ENCODE measurements around the gene MSH2.
"Not testable (repeated sequence)": the region's sequence is repeated elsewhere in the genome, so short reads cannot be mapped to it uniquely, and the experiment has no call there.

MSH2 gene

GRCh38 chr2:47402805-47403608, at the start of gene MSH2:
Gene MSH2, plus strand, starts transcription at chr2:47403156. Its CDS starts 36 bp downstream, at chr2:47403192.
- FAIRE-seq = peak; percentile 38

DNA sequence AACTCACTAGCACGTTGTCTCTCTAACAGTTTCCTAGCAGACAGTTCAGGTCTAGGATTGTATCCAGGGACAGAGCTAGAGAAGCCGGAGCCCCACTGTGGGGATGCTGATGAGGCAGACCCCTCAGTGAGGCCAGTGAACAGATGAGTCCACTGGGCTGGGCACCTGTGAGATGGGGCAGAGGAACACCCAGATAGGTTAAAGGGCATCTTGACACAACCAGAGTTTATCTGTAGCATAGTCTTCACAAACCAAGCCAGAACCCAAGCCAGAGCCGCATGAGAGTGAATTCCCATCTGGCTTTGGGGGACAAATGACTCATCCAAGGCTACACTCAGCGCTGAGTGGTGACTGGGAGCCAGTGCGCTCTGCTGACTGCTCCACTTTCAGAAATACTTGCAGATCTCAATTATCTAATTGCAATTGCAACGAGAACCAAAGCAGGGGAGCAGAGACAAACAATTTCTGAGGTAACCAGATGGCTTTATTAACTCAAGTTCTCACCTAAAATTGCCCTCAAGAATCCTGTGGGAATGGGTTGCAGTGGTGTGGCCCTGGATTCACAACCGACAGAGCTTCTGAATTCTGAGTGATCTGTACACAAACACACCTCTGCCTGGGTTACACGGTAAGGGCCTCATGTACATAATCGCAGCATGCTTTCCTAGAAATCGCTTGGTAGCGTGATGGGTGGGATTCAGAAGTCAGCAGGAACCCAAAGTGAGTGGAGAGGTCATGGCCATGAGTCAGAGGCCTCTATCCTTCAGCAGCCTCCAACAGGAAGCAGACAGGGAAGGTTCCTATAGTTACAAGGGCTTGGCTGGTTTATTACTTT, 48.7 kb upstream of the MSH2 start:
- FAIRE-seq = no peak

DNA sequence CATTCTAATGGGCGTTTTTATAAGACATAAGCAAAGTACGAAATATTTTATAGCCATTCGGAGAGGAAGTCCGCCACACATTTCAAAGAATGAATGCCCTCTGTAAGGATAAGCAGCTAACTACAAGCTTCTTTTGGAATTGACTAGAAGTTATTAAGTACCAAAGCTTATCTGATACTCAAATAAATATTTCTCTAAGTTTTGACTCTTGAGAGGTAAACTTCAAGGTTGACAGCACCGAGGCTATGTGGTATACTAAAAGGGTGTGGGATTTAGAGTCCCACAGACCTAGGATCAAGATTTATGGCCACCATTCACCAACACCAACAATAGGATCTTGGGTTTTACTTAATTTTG, 48.1 kb upstream of the MSH2 start:
- no peak for FAIRE-seq

GRCh38 chr2:47357483-47357882, 45.5 kb upstream of the MSH2 start:
- no peak for FAIRE-seq

- no peak for FAIRE-seq
Measured at GRCh38 chr2:47359375-47359868, 43.5 kb upstream of the MSH2 start.

DNA sequence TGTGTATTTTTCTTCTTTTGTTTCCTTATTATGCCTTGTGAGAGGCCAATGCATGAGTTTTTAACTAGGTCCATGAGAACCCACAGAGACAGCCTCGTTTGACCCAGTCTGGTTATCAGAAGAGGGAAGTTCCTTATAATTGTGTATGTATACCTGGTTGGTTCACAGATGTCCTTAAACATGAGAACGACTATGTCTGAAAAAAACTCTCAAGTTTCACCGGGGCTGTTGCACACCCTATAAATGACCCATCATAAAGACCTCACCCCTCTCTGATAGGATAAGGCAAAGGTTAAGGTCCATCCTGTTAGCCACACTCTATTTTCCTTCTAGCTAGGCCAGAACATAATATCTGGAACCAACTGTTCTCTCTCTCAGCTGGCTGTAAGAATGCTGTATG, 42.7 kb upstream of the MSH2 start:
- no peak for FAIRE-seq

- FAIRE-seq = no peak
Measured at GRCh38 chr2:47360927-47361326, 42.0 kb upstream of the MSH2 start.

DNA sequence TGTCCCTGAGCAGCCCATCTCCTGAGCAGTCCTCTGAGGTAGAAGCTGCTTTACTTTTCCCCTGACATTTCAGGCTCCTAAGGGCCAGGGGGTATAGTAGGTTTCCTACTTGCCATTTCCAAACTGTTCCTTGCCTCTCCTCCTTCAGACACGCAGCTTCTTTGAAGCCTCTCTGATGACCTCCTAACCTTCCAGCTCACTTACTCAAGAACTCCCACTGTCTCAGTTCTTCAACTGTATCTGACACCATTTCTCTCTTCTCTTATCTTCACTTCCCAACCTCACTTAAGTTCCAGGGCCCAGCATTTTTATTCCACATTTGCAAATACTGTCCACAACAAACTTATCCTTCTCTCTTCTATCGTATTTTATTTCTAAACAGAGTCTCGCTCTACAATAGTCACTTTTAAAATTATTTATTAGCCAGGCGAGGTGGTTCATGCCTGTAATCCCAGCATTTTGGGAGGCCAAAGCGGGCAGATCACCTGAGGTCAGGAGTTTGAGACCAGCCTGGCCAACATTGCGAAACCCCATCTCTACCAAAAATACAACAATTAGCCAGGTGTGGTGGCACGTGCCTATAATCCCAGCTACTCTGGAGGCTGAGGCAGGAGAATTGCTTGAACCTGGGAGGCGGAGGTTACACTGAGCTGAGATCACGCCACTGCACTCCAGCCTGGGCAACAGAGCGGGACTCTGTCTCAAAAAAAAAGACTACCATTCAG, 41.3 kb upstream of the MSH2 start:
- not testable (repeated sequence) for FAIRE-seq

DNA sequence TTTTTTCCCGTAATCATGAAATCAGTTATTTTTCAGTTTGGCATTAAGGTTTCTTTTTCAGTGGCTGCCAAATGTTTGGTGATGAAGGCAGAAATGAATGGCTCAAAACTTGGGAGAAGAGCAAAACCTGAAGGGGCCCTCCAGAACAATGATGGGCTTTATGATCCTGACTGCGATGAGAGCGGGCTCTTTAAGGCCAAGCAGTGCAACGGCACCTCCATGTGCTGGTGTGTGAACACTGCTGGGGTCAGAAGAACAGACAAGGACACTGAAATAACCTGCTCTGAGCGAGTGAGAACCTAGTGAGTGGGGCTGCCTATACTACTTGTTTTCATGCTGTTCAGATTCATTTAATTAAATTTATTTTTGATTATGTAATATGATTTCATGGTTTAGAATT, 29.2 kb upstream of the MSH2 start:
- no peak for FAIRE-seq

GRCh38 chr2:47375307-47375706, 27.6 kb upstream of the MSH2 start:
- no peak for FAIRE-seq

GRCh38 chr2:47379384-47379783, 23.6 kb upstream of the MSH2 start:
- FAIRE-seq = no peak

DNA sequence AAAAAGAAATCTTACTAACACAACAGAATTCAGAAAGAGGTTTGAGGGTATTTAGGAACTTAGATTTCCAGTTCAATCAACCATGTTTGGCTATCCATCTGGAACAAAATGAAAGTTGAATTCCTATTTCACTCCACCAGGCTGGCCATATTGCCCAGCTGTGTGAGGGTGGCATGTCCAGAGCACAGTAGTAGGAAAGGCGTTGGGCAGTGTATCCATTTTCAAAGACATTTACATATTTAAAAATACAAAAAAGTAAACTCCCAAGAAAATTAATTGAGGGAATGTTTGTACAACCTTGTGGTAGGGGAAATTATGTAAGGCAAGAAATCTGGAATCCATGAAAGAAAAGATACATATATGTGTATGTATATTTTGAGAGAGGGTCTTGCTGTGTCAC, 21.5 kb upstream of the MSH2 start:
- no peak for FAIRE-seq

DNA sequence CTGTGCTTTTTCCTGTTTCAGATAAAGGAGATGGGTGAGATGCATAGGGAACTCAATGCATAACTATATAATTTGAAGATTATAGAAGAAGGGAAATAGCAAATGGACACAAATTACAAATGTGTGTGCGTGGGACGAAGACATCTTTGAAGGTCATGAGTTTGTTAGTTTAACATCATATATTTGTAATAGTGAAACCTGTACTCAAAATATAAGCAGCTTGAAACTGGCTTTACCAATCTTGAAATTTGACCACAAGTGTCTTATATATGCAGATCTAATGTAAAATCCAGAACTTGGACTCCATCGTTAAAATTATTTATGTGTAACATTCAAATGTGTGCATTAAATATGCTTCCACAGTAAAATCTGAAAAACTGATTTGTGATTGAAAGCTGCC, 16.4 kb upstream of the MSH2 start:
- no peak for FAIRE-seq

GRCh38 chr2:47388888-47389287, 14.1 kb upstream of the MSH2 start:
- FAIRE-seq = no peak

GRCh38 chr2:47389692-47390091, 13.3 kb upstream of the MSH2 start:
- no peak for FAIRE-seq

GRCh38 chr2:47401789-47402554, 984 bp upstream of the MSH2 start:
- FAIRE-seq = no peak

GRCh38 chr2:47402555-47402804, 476 bp upstream of the MSH2 start:
- no peak for FAIRE-seq

- no peak for FAIRE-seq
Measured at GRCh38 chr2:47403609-47404193, 745 bp downstream of the MSH2 start.

GRCh38 chr2:47404356-47404755, 1.4 kb downstream of the MSH2 start:
- no peak for FAIRE-seq

GRCh38 chr2:47405757-47406156, 2.8 kb downstream of the MSH2 start:
- FAIRE-seq = no peak

DNA sequence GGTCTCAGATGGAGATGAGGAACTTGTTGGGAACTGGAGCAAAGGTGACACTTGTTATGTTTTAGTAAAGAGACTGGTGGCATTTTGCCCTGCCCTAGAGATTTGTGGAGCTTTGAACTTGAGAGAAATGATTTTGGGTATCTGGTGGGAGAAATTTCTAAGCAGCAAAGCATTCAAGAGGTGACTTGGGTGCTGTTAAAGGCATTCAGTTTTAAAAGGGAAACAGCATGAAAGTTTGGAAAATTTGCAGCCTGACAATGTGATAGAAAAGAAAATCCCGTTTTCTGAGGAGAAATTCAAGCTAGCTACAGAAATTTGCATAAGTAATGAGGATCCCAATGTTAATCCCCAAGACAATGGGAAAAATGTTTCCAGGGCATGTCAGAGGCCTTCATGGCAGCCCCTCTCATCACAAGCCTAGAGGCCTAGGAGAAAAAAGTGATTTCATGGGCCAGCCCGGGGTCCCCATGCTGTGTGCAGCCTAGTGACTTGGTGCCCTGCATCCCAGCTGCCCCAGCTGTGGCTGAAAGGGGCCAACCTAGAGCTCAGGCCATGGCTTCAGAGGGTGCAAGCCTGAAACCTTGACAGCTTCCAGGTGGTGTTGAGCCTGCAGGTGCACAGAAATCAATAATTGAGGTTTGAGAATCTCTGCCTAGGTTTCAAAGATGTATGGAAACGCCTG, 3.8 kb downstream of the MSH2 start:
- not testable (repeated sequence) for FAIRE-seq

- FAIRE-seq = not testable (repeated sequence)
Measured at GRCh38 chr2:47407976-47408375, 5.0 kb downstream of the MSH2 start.
